ENCODE measurements around the gene NXN.
A peak's percentile ranks its signal among the peaks of the same experiment; 100 is the strongest.

The NXN gene
- total RNA-seq: 0.58 to 1.6 (median 0.71) reads per million in 3 experiments

DNA sequence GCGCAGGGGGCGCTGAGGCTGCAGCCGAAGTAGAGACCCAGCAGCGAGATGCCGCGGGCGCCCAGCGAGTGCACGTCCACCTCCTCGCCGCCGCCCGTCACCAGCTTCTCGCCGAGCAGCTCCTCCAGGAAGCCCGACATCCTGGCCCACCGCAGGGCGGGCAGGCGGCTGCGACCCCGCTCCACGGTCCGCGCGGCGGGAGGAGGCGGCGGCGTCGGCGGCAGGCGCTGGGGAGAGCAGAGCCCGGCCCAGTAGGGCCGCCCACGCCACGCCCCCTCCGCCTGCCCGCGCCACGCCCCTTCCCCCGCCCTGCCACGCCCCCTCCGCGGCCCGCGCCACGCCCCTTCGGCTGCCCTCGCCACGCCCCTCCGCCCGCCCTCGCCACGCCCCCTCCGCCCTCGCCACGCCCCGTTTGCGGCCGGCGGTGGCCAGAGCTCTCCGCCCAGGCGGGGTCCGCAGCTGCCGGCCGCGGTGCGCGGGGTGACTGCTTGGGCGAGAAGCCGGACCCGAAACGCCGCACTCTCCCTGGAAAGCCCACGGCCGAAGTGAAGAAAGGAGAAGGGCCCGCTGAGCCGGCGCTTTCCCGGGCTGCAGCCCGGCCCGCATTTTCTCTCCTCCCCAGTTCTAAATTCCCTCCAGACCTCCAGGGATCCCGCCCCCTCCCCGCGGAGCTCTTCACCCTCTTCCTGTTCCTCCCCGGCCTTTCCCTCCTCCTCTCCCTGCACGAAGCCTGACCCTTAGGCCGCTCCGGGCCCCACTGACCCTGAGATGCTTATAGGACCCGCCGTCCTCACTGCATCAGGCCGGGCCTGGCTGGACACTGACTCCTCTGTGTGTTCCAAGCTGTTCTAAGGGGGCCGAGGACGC lies at the start of gene NXN:
TSS of gene NXN (minus strand) at position 238 of the 867 bp plus-strand sequence.
- DNase-seq: peak; percentile 77

DNA sequence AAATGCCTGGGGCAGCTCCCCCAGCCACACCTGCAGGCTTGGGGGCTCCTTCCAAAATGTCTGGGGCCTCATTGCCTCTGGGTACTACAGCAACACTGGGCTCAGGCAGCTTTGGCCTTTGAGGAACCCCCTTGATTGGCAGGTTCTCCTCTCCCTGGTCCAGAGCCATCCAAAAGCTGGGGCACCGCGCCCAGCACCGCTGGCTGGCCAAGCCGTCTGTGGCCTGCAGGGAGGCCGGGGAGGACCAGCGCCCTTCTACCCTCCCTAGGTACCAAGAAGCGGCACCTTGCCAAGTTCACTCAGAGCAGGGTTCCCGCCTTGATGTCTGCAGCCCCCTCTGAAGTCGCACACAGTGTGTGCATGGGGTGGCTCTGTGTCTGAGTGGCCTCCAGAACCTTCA lies 47.5 kb upstream of the NXN start:
- DNase-seq: no peak

DNA sequence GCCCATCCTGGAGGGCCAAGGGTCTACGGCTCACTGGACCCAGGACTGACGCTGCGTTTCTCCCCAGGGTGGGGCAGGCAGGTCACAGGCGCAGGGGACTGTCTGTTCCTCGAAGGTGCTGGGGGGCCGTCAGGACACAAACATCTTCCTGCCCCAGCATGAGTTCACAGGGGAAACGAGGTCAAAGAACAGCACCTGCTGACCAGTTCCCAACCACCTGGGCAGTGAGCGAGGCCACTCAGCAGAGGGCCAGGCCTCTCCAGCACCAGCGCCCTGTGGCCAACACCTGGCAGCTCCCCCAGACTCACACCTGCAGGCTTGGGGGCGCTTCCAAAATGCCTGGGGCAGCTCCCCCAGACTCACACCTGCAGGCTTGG lies 47.0 kb upstream of the NXN start:
- no peak for DNase-seq

DNA sequence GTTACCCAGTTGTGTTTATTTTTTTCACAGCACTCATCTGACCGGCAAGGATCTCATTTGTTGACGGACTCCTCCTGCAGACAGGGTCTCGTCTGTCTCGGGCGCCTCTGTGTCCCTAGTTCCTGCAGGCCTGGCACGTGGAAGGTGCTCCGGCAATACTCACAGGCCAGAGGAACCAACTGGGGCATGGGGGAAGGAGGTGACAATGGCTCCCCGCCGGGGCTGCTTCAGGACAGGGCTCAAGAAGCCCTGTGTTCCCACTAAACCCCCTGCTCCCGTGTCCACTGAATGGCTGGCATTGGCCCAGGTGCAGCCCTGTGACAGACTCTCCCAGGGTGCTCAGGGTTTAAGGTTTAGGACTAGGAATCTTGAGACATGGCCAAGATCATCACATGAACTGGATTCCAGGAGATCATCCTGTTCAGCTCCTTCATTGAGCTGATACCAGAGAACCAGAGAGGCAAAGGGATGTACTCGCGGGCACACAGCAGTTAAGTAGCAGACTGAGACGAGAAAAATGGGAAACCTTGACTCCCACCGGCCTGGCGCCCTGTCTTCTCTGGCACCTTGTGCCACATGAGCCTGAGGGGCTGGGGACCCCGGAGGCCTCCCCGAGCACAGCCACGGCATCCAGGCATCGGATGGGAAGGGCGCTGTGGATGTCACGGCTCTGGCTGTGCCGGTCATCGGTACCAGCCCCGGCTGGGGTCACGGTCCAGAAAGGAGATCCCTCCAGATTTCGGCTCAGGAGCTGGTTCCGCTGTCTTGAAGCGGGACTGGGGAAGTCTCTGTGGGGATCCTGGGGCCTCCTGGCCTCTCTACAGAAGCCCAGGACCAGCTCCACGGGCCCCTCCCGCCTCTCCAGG lies 46.4 kb upstream of the NXN start:
- no peak for DNase-seq

DNA sequence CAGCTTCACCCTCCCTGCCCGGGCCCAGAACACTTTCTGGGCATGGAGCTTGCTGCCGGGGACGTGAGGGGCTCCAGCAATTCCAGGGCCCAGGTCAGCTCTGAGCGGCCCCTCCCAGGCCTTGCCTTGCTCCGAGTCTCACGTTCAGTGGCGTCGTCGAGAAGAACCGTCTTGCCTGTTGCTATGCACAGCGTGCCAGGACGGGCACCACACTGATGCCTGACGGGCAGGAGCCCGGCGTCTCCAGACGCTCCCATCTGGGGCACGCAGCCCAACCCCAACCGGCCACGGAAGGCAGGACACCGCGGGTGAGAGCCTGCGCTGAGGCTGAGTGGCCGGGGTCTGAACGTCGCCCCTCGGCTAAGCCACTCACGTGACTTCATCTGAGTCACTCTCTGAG lies 44.5 kb upstream of the NXN start:
- DNase-seq: no peak

DNA sequence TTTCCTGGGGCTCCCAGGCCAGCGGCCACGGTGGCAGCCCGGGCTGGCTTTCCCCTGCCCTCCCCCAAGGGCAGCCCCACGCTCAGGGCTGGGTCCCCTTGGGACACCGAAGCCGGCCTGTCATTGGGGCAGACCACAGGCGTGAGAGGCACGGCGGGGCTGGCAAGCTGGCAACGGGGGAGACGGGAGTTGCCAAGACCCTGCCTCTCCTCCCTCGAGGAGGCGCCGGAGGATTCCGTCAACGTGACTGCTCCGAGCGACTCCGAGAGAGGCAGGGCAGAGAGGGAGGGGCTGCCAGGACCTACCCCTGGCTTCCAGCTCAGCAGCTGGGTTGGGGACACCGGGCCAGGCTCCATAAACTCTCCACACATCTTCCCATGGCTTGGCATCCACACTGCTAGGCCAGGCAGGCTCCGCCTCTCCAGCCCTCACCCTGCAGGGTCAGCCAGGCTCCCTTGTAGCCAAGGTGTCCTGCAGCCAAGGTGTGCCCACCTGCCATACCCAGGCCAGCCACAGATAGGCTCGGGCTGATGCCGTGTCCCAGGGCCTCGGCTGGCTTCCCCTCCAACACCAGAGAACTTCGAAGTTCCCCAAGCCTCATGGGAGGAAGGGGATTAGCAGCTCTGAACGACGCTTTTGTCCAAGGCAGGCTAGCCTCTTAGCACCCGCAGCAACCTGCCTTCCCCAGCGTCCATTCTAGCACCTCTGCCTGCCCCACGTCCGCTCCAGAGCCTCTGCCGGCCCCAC lies 42.9 kb upstream of the NXN start:
- no peak for DNase-seq

DNA sequence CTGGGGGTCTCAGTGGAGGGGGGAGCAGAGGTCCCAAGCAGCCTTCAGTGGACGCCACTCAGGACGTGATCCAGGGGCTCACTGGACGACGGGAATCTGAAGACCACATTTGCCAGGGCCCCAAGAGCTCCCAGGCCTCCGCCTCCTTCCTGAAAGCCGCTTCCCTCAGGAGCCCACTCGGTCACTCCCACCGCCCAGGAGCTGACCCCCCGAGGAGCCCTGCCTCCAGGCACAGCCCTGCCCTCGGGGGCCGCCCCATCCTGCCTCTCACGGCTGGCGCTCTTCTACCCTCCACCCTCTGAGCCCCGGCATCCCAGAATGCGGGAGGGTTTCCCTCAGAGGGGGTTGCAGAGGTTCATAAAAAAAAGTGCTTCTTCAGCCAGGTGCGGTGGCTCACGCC lies 41.6 kb upstream of the NXN start:
- DNase-seq: no peak

DNA sequence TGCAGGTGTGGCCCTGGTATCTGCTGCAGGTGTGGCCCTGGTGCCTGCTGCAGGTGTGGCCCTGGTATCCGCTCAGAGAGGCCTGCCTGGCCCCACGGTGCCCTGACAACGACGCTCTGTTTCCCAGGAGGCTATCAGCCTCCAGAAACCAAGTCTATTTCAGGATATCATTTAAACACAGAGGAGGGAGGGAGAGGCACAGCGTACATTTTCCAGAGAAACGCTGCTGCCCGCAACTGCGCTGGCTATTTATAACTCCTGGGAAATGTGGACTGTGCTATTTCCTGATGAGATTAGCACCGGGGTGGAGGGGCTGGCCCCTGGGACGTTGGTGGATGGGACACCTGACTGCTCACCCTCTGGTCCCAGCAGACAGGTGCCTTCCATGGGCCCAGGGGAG lies 39.9 kb upstream of the NXN start:
- no peak for DNase-seq

DNA sequence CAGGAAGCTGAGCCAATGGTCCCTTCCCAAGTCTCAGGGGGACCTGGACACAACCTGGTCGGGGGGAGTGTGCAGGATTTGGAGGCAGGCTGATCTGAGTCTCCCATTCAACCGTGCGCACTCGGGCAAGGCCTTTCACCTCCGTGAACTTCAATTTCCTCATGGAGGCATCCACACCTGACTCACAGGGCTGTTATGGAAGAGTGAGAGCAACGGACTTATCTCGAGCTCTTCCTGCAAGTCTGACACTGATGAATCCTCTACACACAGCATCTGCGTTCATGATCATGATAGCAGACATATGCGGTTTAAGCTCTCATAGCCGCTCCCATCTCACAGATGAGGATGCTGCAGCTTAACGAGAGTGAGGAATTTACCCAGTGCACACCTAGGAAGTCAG lies 39.0 kb upstream of the NXN start:
- DNase-seq: no peak

DNA sequence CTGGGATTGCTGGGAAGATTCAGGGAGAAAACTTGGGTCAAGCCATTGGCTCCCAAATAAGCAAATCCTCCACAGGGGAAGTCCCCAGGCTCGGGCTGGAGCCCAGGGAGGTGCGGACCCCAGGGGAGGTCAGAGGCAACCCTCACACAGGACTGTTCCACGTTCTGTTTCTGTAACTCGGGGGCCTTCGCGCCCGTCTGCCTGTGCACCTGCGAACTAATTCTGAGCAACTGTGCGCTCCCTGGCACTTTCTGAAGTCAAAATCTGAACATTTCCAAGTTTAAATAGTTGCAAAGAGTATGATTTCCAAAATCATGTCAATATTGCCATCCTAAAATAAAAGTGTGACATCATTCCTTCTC lies 34.1 kb upstream of the NXN start:
- DNase-seq: no peak

DNA sequence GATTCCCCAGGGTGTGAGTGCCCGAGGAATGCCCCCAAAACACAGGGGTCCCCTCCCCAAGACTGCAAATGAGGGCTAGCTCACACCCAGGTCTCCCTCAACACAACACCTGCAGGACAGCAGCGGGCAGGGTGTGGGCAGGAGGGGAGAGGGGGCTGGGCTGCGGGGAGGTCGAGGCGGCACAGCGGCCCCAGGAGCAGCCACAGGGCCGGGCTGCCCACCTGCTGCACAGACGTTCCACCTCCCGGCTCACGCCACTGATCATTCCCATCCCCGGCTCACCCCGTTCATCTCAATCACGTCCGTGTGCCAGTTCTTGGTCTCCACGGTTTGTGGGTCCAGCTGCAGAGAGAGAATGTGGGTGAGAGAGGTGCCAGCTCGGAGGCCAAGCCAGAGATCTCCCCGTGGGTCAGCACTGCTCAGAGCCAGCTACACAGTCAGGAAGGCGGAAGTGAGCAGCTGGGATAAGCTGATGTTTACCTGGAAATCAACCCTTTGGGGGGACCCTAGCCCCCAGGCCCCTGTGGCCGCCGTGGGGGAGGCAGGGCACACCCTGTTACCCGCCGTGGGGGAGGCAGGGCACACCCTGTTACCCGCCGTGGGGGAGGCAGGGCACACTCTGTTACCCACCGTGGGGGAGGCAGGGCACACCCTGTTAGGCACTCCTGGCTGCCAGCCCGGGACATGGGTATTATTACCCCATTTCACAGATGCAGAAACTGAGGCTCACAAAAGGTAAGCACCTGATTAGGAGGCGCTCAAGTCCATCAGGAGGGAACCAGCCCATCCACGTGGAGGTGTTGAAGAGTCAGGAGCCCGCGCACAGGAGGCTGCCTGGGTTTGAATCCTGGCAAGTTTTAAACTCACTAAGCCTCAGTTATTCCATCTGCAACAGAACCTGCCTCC lies 33.5 kb upstream of the NXN start:
- no peak for DNase-seq

DNA sequence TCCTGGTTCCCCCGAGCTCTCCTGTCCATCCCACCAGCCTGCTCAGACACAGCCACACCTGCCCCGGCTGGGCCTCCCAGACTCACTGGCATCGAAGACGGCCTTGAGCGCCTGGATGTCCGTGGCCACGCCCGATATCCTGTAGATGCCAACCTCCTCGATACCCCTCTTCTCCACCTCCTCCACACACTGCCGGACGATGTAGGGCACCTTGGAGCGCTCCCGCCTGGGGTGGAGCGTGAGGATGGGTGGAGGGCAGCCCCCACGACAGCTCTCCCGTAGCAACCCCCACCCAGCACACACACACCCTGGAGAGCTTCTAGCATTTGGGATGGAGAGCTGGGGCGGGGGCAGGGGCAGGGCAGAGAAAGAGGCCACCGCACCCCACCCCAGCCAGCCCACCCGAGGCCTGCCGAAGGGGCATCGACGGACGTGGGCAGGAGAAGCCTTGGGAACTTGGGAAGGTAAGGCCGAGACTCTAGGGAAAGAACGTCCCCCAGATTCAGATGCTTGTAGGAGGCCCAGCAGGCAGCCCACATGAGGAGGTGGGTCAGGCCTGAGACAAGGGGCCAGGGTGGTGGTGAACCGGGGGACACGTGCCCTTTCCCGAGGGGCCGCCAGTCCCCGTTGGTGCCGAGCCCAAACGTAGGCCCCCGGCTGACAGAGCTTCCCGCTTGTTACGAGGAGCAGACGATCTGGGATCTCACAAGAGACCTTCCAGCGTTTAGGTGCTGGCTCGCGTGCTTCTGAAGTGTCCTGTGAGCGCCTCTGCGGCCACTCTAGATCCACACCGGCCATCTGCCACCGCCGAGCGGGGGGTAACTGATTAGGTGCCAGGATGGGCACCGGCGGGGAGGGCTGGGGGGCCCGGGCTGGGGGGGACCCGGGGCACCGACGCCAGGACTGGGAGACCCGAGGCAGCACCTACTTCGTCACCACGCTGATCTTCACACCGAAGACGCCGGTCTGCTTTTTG lies 32.5 kb upstream of the NXN start:
- DNase-seq: no peak

DNA sequence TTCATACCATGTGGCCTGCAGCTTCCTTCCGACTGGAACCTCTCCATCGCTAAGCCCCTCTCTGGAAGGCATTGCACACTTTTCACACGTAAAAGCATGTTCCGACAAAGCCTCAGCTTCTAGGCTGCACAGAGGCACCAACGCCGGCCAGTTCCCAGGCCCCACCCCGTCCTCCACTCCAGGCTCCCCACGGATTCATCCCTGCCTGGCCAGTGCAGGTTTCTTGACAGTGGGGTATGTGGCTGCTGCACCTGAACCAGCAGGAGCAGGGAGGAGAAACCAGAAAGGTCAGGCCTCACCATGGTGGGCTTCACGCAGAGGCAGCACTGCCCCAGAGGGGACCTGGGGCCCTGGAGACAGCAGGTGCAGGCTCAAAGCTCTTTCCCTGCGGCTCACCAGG lies 31.6 kb upstream of the NXN start:
- DNase-seq: no peak

DNA sequence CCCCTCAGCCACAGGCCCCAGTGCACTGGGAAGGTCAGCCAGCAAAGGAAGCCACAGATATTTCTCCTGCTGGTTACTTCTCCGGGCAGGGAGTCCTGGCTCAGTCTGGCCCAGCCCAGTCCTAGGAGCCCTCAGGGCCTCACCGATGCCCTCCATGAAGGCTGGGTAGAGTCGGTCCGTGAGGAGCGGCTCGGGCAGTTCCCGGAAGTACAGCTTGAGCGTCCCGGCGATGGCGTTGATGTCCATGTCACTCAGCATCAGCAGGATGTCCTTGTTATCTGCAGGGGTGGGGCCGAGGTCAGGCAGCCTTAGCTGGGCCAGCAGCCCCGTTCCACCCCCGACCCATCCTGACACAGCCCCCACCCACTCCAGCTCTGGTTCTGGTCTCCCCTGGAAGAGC lies 31.0 kb upstream of the NXN start:
- DNase-seq: no peak

DNA sequence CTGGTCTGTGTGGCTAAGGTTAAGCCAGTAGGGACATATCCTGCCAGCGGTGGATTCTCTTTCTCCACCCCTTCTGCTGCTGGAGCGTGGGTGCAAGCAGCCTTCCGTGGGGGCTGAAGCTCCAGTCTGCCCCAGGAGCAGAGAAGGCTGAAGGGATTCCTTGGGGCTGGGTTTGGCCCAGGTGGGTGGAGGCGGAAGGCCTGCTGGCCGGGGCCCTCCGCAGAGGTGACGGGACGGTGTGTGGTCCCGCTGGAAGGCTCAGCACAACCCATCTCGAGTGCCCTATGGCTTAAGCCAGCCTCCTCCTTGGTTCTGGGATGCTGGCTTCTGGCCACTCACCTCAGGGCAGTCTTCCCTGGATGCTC lies 30.5 kb upstream of the NXN start:
- DNase-seq: no peak

DNA sequence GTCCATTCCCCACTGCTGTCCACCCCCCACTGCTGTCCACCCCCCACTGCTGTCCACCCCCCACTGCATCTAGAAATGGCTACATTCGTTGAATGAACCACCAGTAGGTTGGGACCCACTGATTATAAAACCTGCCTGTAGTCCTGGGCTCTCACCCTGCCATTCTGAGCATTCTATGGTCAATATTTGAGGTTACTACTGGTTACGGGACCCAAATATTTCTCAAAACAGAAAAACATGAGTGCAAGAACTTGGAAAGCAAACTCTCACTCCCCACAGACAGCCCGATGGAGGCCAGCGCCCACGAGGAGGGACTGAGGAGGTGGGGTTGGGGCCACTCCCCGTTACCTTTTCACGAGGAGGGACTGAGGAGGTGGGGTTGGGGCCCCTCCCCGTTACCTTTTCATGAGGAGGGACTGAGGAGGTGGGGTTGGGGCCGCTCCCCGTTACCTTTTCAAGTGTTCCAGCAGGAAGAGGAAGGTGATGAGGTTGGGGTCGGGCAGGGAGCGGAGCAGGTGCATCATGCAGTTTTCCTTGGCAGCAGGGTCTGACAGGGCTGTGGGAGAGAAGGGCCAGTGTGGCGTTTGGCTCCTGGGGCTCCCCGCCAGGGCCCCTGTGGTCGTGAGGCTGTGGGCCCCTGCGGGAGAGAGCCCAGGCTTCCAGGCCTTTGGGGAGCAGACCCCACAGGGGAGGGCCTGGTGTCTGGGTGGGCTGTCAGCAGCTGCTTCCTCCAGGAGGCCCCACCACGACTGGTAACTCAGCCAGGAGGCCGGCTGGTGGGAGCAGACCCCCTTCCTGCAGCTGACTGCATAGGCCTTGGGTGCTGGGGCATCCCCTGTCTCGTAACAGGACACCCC lies 29.9 kb upstream of the NXN start:
- DNase-seq: no peak

DNA sequence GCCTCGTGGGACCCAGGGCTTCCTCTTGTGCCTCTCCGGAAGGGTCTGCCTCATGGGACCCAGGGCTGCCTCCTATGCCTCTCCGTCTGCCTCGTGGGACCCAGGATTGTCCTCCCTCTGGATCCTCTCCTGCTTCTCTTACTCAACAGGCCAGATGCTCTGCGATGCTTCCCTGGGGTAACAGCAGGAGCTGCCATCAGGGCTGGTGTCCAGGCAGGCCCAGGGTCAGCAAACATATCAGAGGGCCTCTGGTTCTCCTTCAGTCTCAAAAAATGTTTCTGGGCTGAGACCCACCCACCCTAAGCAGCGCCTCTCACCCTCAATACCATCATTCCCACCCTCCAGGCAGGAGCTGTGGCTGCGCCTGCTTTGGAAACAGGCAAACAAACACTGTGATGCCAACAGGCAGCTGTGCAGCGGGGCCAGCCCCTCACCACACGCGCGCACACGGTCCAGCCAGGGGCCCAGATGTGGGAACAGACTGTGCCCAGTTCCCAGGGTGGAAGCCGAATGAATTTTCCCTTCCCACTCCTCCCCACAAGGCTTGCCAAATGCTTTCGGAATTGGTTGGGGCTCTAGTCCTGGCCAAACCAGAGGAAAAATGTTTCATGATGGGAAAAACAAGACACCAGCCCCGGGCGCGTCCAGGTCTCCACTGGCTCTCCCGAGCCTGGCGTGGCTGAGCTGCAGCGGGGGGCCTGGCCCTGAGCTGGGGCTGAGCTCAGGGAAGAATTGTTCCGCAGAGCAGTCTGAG lies 28.6 kb upstream of the NXN start:
- DNase-seq: no peak

DNA sequence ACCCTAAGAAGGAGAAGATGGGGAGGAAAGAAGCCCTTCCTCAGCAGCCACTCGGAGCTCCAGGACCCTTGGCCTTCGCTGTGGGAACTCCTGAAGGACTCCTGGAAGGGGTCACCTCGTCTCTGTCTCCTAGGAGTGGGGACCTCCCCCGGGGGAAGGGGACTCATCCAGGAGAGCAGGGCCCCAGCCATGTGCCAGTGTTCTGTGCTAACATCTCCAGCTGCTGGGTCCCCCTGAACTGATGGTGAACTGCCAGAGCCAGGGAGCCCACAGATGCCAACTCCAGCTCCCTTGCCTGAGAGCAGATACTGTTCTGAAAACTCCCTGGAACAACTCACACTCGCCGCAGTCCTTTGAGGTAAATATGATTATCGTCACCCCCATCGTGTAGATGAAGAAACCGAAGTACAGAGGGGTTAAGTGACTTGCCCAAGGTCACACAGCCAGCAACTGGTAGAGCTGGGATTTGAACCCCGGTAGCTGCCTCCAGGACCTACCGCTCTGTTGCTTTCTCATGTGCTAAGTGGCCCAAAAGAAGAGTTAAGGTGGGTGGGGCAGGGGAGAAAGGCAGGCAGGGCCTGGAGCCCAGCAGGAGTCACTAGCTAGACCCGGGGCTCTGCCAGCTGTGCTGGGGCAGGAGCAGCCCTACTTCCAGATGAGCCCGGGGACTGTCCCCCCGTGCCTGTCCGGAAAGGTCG lies 27.9 kb upstream of the NXN start:
- DNase-seq: no peak

DNA sequence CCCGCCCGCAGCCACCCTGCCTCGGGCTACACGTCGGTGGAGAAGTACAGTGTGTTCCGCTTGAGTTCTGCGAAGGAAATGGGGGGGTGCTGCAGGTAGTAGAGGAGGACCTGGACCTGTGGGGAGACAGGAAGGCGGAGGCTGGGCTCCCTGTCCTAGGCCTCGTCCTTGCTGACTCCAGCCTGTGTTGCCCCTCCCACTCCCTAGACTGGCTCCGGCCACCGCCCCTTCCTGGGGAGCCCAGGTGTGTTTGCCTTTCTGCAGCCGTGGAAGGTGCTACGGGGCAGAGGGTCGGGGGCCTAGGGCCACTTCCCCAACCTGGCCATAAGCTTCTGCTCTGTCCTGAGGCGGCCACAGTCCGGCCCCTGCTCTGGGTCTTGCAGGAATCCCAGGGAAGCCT lies 26.5 kb upstream of the NXN start:
- no peak for DNase-seq
